Stimulated activated CD8-positive, alpha-beta memory T cell treated with anti-CD3 and anti-CD28 coated beads, Interleukin-7, amount 100 ng/mL, for 24 hours (primary cell): ENCODE results near the gene PCDHGA1.
A peak's percentile ranks its signal among the peaks of the same experiment; 100 is the strongest.
"Not testable (repeated sequence)": the region's sequence is repeated elsewhere in the genome, so short reads cannot be mapped to it uniquely, and the experiment has no call there.

Experiments used
- DNase-seq: peaks from one replicate; pipeline ENCODE4 v3.0.0-alpha.2; 2020; ENCODE audit warnings: low read depth

PCDHGA1 gene

GRCh38 chr5:141330299-141331080 lies at the start of gene PCDHGA1:
Gene PCDHGA1 (plus strand): TSS chr5:141330514.
- DNase-seq, result no peak

- no peak for DNase-seq
Observed at GRCh38 chr5:141298376-141298775, 31.9 kb upstream of the PCDHGA1 start.

- no peak for DNase-seq
Observed at GRCh38 chr5:141303756-141304155, 26.6 kb upstream of the PCDHGA1 start, which contains the start of gene SLC25A2. Gene SLC25A2 (minus strand): TSS chr5:141304049. CDS start chr5:141303865, 184 bp downstream.

- DNase-seq, result no peak
Observed at GRCh38 chr5:141306630-141307029, 23.7 kb upstream of the PCDHGA1 start.

GRCh38 chr5:141313711-141314110 lies 16.6 kb upstream of the PCDHGA1 start:
- DNase-seq, result no peak

- not testable (repeated sequence) for DNase-seq
Observed at GRCh38 chr5:141316963-141317362, 13.4 kb upstream of the PCDHGA1 start.

- DNase-seq, result no peak
Observed at GRCh38 chr5:141319202-141319601, 11.1 kb upstream of the PCDHGA1 start.

- DNase-seq, result no peak
Observed at GRCh38 chr5:141319699-141320098, 10.6 kb upstream of the PCDHGA1 start.

- DNase-seq, result peak; percentile 80
Observed at GRCh38 chr5:141320225-141321169, 9.8 kb upstream of the PCDHGA1 start, which contains the start of gene TAF7. Gene TAF7 (minus strand): TSS chr5:141320784. CDS start chr5:141320044, 740 bp downstream.

- DNase-seq, result no peak
Observed at GRCh38 chr5:141322261-141322660, 8.1 kb upstream of the PCDHGA1 start.

GRCh38 chr5:141326088-141326854 lies 4.0 kb upstream of the PCDHGA1 start:
- peak; percentile 52 for DNase-seq

- DNase-seq, result no peak
Observed at GRCh38 chr5:141328231-141328630, 2.1 kb upstream of the PCDHGA1 start.

- not testable (repeated sequence) for DNase-seq
Observed at GRCh38 chr5:141332571-141332970, 2.3 kb downstream of the PCDHGA1 start.

GRCh38 chr5:141338538-141339306 lies 8.4 kb downstream of the PCDHGA1 start, which contains the start of gene PCDHGA2:
Gene PCDHGA2 (plus strand): TSS chr5:141338760.
- DNase-seq, result no peak

GRCh38 chr5:141340781-141341354 lies 10.6 kb downstream of the PCDHGA1 start:
- DNase-seq, result not testable (repeated sequence)

GRCh38 chr5:141342773-141343172 lies 12.5 kb downstream of the PCDHGA1 start:
- DNase-seq, result no peak

- no peak for DNase-seq
Observed at GRCh38 chr5:141343242-141343952, 13.1 kb downstream of the PCDHGA1 start, which contains the start of gene PCDHGA3. Gene PCDHGA3 (plus strand): TSS chr5:141343829. CDS start chr5:141344034, 205 bp downstream.

GRCh38 chr5:141343953-141344463 lies 13.7 kb downstream of the PCDHGA1 start:
- no peak for DNase-seq

GRCh38 chr5:141345327-141345726 lies 15.0 kb downstream of the PCDHGA1 start:
- no peak for DNase-seq

GRCh38 chr5:141346017-141346416 lies 15.7 kb downstream of the PCDHGA1 start:
- DNase-seq, result not testable (repeated sequence)
